Measurements from ENCODE around the gene MIAT. TPM values are rescaled to one million over a fixed set of nuclear protein-coding genes. Genes with fewer than 3 reads are reported as not detected.

Gene MIAT
- total and polyA plus RNA-seq, 2 donors (not counting 3 experiments of a cell fraction or from before 2014, with no cell fraction given), result 0.03 to 0.80 TPM

GRCh38 chr22:26609287-26609686 lies 48.1 kb upstream of the MIAT start:
- no peak for DNase-seq (ENCODE audit: low read depth, low spot score)
- H3K79me2 ChIP-seq (ENCODE audit: control insufficient read depth, insufficient read depth, low read length), result no peaks in the 10 kb centered on the region
- TF ChIP-seq MAX (IDR thresholded peaks at IDR 0.05; ENCODE audit: insufficient read depth, insufficient read length), result no peak
- no peak for TF ChIP-seq MYC (IDR thresholded peaks at IDR 0.05; ENCODE audit: low read depth, low read length)
- TF ChIP-seq POLR2A (IDR thresholded peaks at IDR 0.05; ENCODE audit: low read depth, low read length), result no peak
- no peak for TF ChIP-seq FOS (IDR thresholded peaks at IDR 0.05; ENCODE audit: borderline replicate concordance, insufficient read depth, low read length)
- no peak for TF ChIP-seq EZH2 (IDR thresholded peaks at IDR 0.05; ENCODE audit: borderline replicate concordance, low read depth, low read length, severe bottlenecking)
- TF ChIP-seq GATA2 (IDR thresholded peaks at IDR 0.05; ENCODE audit: insufficient read depth, insufficient read length, low read depth, low read length), result no peak
- no peak for TF ChIP-seq JUN (IDR thresholded peaks at IDR 0.05; ENCODE audit: borderline replicate concordance, insufficient read depth, insufficient read length, low read depth)
- TF ChIP-seq POLR2AphosphoS5 (IDR thresholded peaks at IDR 0.05; ENCODE audit: insufficient read depth, low read depth, low read length), result no peak
- TF ChIP-seq CTCF (IDR thresholded peaks at IDR 0.05; ENCODE audit: extremely low read depth in 1 of 2, insufficient read depth in 1 of 2, low read depth in 1 of 2, low read length in 2 of 2), result no peak
- no peak overlapping the region for H3K4me2 ChIP-seq (ENCODE audit: insufficient read depth, low read length)
- H3K4me1 ChIP-seq (ENCODE audit: control insufficient read depth, extremely low read depth, insufficient read depth, low read length), result no peaks in the 10 kb centered on the region
- intact Hi-C loops (cut with micrococcal nuclease), result no loop called here
- no peaks in the 10 kb centered on the region for H3K36me3 ChIP-seq (ENCODE audit: control insufficient read depth in 2 of 2, extremely low read depth in 1 of 2, insufficient read depth in 2 of 2, low read length in 2 of 2)
- H4K20me1 ChIP-seq (replicated peaks; ENCODE audit: control insufficient read depth, extremely low read depth, insufficient read depth, low read length), result no peaks in the 10 kb centered on the region
- dilution Hi-C loops (cut with MboI; ENCODE audit: extremely low pct_ligation_motif_present, low sequenced_read_pairs), result no loop called here
- H3K27me3 ChIP-seq (ENCODE audit: control insufficient read depth in 2 of 2, insufficient read depth in 2 of 2, low read length in 2 of 2), result peaks cover 6 to 10% of the 10 kb centered on the region in 2 experiments
- H3K9ac ChIP-seq (replicated peaks; ENCODE audit: extremely low read depth, insufficient read depth, low read length), result no peak overlapping the region
- H3K9me3 ChIP-seq (replicated peaks; ENCODE audit: control insufficient read depth, insufficient read depth, low read length), result no peaks in the 10 kb centered on the region
- FAIRE-seq, result no peak
- no peak overlapping the region for H2AFZ ChIP-seq (ENCODE audit: low read depth, low read length)
- POLR2A ChIA-PET, result no interaction called here
- no peak overlapping the region for H3K27ac ChIP-seq (ENCODE audit: insufficient read depth, low read depth, low read length)
- no peaks in the 10 kb centered on the region for H3K9me1 ChIP-seq (replicated peaks; ENCODE audit: control insufficient read depth, extremely low read depth, insufficient read depth, low read length)
- CTCF ChIA-PET, result no interaction called here
- no peak overlapping the region for H3K4me3 ChIP-seq (replicated peaks in 1 of 3; ENCODE audit: insufficient read depth in 1 of 3, low read depth in 1 of 3, low read length in 3 of 3)
- no TSS peak for BruUV-seq (replicated peaks)
